OCI-LY7 (cell line): ENCODE results near the gene UAP1L1. TPM values are rescaled to one million over a fixed set of nuclear protein-coding genes. Genes with fewer than 3 reads are reported as not detected.

Experiments used
- BruUV-seq: library from RNA; stranded (reverse); fragments of 400-500 nt; replicated peaks from 2 replicates; lab custom pipeline; 2021; lab: Mats Ljungman, UMichigan
- CTCF ChIA-PET: fragments of 300-600 bp; sonication (Branson Sonifier 250); formaldehyde crosslinking; loops from one replicate; lab custom pipeline; 2022; ENCODE audit warnings: antibody characterized with exemption; ENCODE audit not compliant: unreplicated experiment; lab: Charles Lee
- POLR2A ChIA-PET: fragments of 300-600 bp; sonication (Branson Sonifier 250); formaldehyde crosslinking; loops from one replicate; lab custom pipeline; 2022; ENCODE audit warnings: antibody characterized with exemption; lab: Charles Lee
- DNase-seq: peaks from one replicate; pipeline ENCODE4 v3.0.0-alpha.2; 2015; ENCODE audit warnings: low spot score
- H2AFZ ChIP-seq: fragments of 200-600 bp; sonication (generic), shearing (Covaris generic); 2 replicates; pipeline ENCODE4 v1.6.1; 2014; ENCODE audit warnings: mild to moderate bottlenecking, antibody characterized with exemption, low read length, moderate library complexity
- H3K27ac ChIP-seq: fragments of 200-600 bp; sonication (generic); 2 replicates; pipeline ENCODE4 v1.5.1; 2014; ENCODE audit warnings: mixed run types, low read depth, mild to moderate bottlenecking, moderate library complexity, low read length, inconsistent platforms; ENCODE audit not compliant: poor library complexity, severe bottlenecking
- H3K36me3 ChIP-seq: fragments of 200-600 bp; sonication (generic); 2 replicates; pipeline ENCODE4 v1.6.1; 2014; ENCODE audit warnings: mild to moderate bottlenecking, antibody characterized with exemption, low read length, moderate library complexity, mixed read lengths; ENCODE audit not compliant: insufficient read depth
- H3K4me1 ChIP-seq: fragments of 200-600 bp; sonication (generic); 2 replicates; pipeline ENCODE4 v1.5.1; 2014; ENCODE audit warnings: mild to moderate bottlenecking, low read length; ENCODE audit not compliant: insufficient read depth, poor library complexity, severe bottlenecking
- H3K4me2 ChIP-seq: fragments of 200-600 bp; sonication (generic); 2 replicates; pipeline ENCODE4 v1.6.1; 2014; ENCODE audit warnings: mild to moderate bottlenecking, low read length
- H3K4me3 ChIP-seq: fragments of 200-600 bp; sonication (generic); 2 replicates; pipeline ENCODE4 v1.5.1; 2014; ENCODE audit warnings: mild to moderate bottlenecking, low read depth, low read length; ENCODE audit not compliant: poor library complexity, severe bottlenecking
- H3K79me2 ChIP-seq: fragments of 200-600 bp; sonication (generic); 2 replicates; pipeline ENCODE4 v1.6.1; 2016; ENCODE audit warnings: low read depth, mild to moderate bottlenecking, low read length, moderate library complexity, mixed read lengths; ENCODE audit not compliant: insufficient read depth
- H3K9me2 ChIP-seq: fragments of 200-600 bp; sonication (generic); 2 replicates; pipeline ENCODE4 v1.6.1; 2016; ENCODE audit warnings: mild to moderate bottlenecking, low read length, mixed read lengths; ENCODE audit not compliant: insufficient read depth
- H3K9me3 ChIP-seq: fragments of 200-600 bp; sonication (generic); 2 replicates; pipeline ENCODE4 v1.6.1; 2014; ENCODE audit warnings: mild to moderate bottlenecking, mixed run types, low read length, mixed read lengths
- H4K20me1 ChIP-seq: fragments of 200-600 bp; sonication (generic); 2 replicates; pipeline ENCODE4 v1.6.1; 2014; ENCODE audit warnings: mild to moderate bottlenecking, antibody characterized with exemption, low read length, moderate library complexity, mixed read lengths; ENCODE audit not compliant: insufficient read depth
- EZH2phosphoT487 ChIP-seq: fragments of 200-600 bp; sonication (generic); IDR thresholded peaks from 2 replicates; pipeline ENCODE4 v1.6.1; 2018; ENCODE audit warnings: low read depth, borderline replicate concordance, mild to moderate bottlenecking, mixed run types, antibody characterized with exemption, low read length, moderate library complexity, mixed read lengths
- intact Hi-C: fragments of 100-400 bp; cut with micrococcal nuclease; formaldehyde crosslinking; loops from one replicate; pipeline ENCODE4 v1.10.0; 2022; ENCODE audit not compliant: unreplicated experiment
- total RNA-seq, 2 experiments: library from RNA; depleted of rRNA in 1 of 2; stranded (reverse); fragments of >200 nt in 1 of 2; shearing (Covaris generic) in 1 of 2; gene quantifications; 2 replicates each; pipeline ENCODE4 v1.2.3, GENCODE V29; 2014 to 2022
- TF ChIP-seq, protein P1 (sequence below): fragments of 200-600 bp; sonication (generic); conservative IDR thresholded peaks from 2 replicates; pipeline ENCODE4 v1.5.1; 2014; ENCODE audit warnings: mild to moderate bottlenecking, antibody characterized with exemption, low read length, moderate library complexity, mixed read lengths

UAP1L1 gene
- total RNA-seq, 2 experiments from 2014 or later = 5.7 to 16.7 TPM

DNA sequence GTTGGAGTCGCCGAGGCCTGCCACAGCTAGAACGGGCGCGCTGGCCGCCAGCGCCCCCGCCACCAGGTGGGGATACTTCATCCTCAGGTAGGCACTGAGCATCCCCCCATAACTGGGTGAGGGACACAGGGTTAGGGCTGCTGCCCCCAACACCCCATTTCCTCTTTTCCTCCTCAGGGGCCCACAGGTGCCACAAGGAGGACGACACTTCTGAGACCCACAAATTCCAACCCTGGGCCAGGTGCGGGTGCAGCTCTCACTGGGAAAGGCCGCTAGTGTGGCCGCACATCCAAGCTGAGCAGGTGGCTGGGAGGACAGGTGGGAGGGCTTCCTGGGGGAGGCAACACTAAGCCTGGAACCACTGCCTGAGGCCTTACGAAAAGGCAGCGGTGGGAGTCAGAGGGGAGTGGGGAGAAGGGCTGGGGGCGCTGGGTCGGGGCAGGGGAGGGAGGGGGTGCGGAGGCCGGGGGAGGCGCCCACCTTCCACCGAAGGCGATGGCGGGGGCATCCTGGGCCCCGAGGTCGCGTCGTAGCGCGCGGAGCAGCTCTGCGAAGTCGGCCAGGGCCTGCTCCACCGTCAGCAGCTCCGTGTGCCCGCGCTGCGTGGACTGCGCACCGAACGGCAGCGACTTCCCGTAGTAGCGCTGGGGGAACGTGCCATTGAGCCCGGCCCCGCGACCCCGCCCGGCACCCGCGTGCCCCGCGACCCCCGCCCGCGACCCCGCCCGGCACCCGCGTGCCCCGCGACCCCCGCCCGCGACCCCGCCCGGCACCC is 36.3 kb downstream of the UAP1L1 start:
- Histone ChIP-seq H4K20me1 (no peaks in the 10 kb centered on the region), H3K79me2 (no peaks in the 10 kb centered on the region), H3K9me3 (no peaks in the 10 kb centered on the region), H3K4me1 (peaks cover 24% of the 10 kb centered on the region), H3K36me3 (peaks cover 41% of the 10 kb centered on the region), H2AFZ (no peak overlapping the region), H3K4me2 (peak overlapping the region; percentile 55), H3K4me3 (peak overlapping the region; percentile 95), H3K9me2 (no peaks in the 10 kb centered on the region), H3K27ac (no peak overlapping the region)
- BruUV-seq = no TSS peak
- no peak for DNase-seq
- CTCF ChIA-PET = interaction anchor here (0.9 kb wide), 1 partner anchor 46 kb away, joined by 3 read pairs; no protein-coding TSS in a partner anchor
- TF ChIP-seq, protein P1, sequence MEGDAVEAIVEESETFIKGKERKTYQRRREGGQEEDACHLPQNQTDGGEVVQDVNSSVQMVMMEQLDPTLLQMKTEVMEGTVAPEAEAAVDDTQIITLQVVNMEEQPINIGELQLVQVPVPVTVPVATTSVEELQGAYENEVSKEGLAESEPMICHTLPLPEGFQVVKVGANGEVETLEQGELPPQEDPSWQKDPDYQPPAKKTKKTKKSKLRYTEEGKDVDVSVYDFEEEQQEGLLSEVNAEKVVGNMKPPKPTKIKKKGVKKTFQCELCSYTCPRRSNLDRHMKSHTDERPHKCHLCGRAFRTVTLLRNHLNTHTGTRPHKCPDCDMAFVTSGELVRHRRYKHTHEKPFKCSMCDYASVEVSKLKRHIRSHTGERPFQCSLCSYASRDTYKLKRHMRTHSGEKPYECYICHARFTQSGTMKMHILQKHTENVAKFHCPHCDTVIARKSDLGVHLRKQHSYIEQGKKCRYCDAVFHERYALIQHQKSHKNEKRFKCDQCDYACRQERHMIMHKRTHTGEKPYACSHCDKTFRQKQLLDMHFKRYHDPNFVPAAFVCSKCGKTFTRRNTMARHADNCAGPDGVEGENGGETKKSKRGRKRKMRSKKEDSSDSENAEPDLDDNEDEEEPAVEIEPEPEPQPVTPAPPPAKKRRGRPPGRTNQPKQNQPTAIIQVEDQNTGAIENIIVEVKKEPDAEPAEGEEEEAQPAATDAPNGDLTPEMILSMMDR = peak; percentile 37
- TF ChIP-seq EZH2phosphoT487 = no peak
- POLR2A ChIA-PET = no interaction called here
- intact Hi-C loops = loop anchor here (2.0 kb wide), 1 partner anchor 45 kb away; no protein-coding TSS in a partner anchor

DNA sequence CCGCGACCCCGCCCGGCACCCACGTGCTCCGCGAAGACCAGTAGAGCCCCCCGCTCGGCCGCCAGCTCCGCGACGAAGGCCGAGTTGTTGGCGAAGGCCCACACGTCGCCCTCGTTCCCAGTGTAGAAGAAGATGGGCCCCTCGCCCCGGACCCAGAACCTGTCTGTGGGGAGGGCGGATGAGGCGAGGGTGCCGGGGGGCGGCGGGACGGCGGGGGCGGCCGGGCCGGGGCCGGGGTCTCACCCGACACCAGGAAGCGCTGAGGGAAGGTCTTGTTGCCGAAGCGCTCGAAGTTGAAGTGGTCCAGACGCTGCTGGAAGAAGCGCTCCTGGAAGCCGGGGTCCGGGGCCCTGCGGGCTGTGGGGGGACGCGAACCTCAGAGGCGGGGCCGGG is 36.9 kb downstream of the UAP1L1 start:
- peak overlapping the region; percentile 42 for H3K27ac ChIP-seq
- intact Hi-C loops = loop anchor here (2.0 kb wide), 1 partner anchor 45 kb away; no protein-coding TSS in a partner anchor

More for the DNA sequence above, 36.9 kb downstream of the UAP1L1 start:
- TSS peak; percentile 54 for BruUV-seq
- no peaks in the 10 kb centered on the region for H3K9me2 ChIP-seq
- no peaks in the 10 kb centered on the region for H4K20me1 ChIP-seq
- peaks cover 30% of the 10 kb centered on the region for H3K4me1 ChIP-seq
- H3K9me3 ChIP-seq = no peaks in the 10 kb centered on the region
- ChIA-PET POLR2A (no interaction called here), CTCF (no interaction called here)
- H3K36me3 ChIP-seq = peaks cover 34% of the 10 kb centered on the region
- no peak for DNase-seq
- no peaks in the 10 kb centered on the region for H3K79me2 ChIP-seq
- TF ChIP-seq, protein P1 = no peak
- no peak for TF ChIP-seq EZH2phosphoT487
- H2AFZ ChIP-seq = peak overlapping the region; percentile 59; the same call in 1 of the 2 replicates
- H3K4me2 ChIP-seq = peak overlapping the region; percentile 71
- peak overlapping the region; percentile 95 for H3K4me3 ChIP-seq
